C4-2B (cell line): ENCODE measurements around the gene B3GALT6.

Experiments
- H3K27ac ChIP-seq: fragments of 450-650 bp; 2 replicates; pipeline ENCODE4 v1.5.1; 2017
- CTCF ChIP-seq: fragments of 450-650 bp; conservative IDR thresholded peaks from 2 replicates; pipeline ENCODE4 v1.5.1; 2017; ENCODE audit warnings: mild to moderate bottlenecking
- ZFX ChIP-seq: fragments of 450-650 bp; IDR thresholded peaks from 2 replicates; pipeline ENCODE4 v1.6.1; 2017

B3GALT6 gene

GRCh38 chr1:1230656-1231399 is 1.2 kb upstream of the B3GALT6 start:
- peak overlapping the region; percentile 100 for H3K27ac ChIP-seq
- TF ChIP-seq ZFX (no peak), CTCF (no peak; the same call in 1 of the 2 replicates)

GRCh38 chr1:1231400-1232207 is 433 bp upstream of the B3GALT6 start, which contains the start of gene SDF4:
SDF4 (minus strand) TSS chr1:1232001; CDS start chr1:1228772, 3,229 bp downstream.
- TF ChIP-seq CTCF (no peak), ZFX (peak; percentile 78; the same call in 1 of the 2 replicates)
- H3K27ac ChIP-seq, result peak within 1 kb of the TSS; percentile 100

- peak overlapping the region; percentile 100 for H3K27ac ChIP-seq
These were observed 944 bp downstream of the B3GALT6 start for GRCh38 chr1:1232796-1233566.

GRCh38 chr1:1233567-1233892 is 1.5 kb downstream of the B3GALT6 start:
- peak overlapping the region; percentile 100 for H3K27ac ChIP-seq

More at GRCh38 chr1:1232796-1233566, 944 bp downstream of the B3GALT6 start:
- TF ChIP-seq ZFX, result peak; percentile 38; the same call in 1 of the 2 replicates
- no peak for TF ChIP-seq CTCF

GRCh38 chr1:1234180-1234808 is 2.3 kb downstream of the B3GALT6 start:
- TF ChIP-seq ZFX (no peak), CTCF (no peak)
- H3K27ac ChIP-seq, result peak overlapping the region; percentile 100

More at GRCh38 chr1:1233567-1233892, 1.5 kb downstream of the B3GALT6 start:
- TF ChIP-seq CTCF, result no peak
- no peak for TF ChIP-seq ZFX

- peak overlapping the region; percentile 100; the same call in 1 of the 2 replicates for H3K27ac ChIP-seq
- TF ChIP-seq CTCF, result no peak
- no peak for TF ChIP-seq ZFX
These were observed 3.1 kb downstream of the B3GALT6 start for GRCh38 chr1:1235016-1235744.
